GM21367 (cell line): ENCODE measurements around the gene FOXN3.
"Not testable (repeated sequence)": the region's sequence is repeated elsewhere in the genome, so short reads cannot be mapped to it uniquely, and the experiment has no call there.

Experiments
- ATAC-seq: cut with Tn5 transposase; IDR thresholded peaks from one replicate; pipeline ENCODE4 v1.9.1; 2021; ENCODE audit not compliant: unreplicated experiment

FOXN3 gene

DNA sequence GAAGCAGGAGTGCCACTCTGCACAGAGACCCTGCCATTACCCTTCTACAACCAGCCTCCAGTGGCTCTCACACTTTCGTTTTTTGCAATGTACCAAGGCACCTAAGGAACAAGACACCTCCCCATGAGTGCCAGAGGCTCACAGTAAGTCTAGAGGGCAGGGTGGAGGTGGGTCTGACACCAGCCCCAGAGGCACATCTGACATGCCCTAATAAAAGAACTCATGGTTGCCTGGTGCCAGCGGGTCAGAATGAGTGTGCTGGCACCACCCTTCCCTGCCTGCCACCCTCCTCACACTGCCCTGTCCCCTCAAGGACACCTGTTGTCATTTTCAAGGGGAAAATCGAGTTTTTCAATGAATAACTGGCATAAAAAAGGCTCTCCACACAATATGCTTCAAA, 161.2 kb downstream of the FOXN3 start:
- no peak for ATAC-seq

DNA sequence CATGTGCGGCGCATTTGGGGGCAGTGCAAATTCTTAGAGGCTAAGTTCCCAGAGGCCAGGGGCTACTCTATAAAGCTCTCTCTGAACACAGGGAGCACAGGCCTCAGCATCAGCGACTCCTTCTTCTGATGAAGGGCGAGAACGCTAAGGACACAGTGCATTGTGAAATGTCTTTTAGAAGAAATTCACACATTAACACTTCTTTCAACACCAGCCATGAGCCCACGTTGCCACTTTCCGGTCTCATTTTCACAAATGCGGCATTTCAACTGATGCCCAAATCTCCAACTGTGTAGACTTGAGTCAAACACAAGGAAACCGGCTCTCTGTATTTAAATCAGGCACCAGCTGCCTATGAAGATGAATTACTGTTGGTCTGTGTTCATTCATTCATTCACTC, 162.0 kb downstream of the FOXN3 start:
- no peak for ATAC-seq

- no peak for ATAC-seq
Measured at GRCh38 chr14:89254166-89254909, 162.7 kb downstream of the FOXN3 start.

- ATAC-seq: no peak
Measured at GRCh38 chr14:89252887-89253532, 164.0 kb downstream of the FOXN3 start.

GRCh38 chr14:89251061-89251460, 166.0 kb downstream of the FOXN3 start:
- no peak for ATAC-seq

GRCh38 chr14:89250655-89250975, 166.4 kb downstream of the FOXN3 start:
- ATAC-seq: not testable (repeated sequence)

DNA sequence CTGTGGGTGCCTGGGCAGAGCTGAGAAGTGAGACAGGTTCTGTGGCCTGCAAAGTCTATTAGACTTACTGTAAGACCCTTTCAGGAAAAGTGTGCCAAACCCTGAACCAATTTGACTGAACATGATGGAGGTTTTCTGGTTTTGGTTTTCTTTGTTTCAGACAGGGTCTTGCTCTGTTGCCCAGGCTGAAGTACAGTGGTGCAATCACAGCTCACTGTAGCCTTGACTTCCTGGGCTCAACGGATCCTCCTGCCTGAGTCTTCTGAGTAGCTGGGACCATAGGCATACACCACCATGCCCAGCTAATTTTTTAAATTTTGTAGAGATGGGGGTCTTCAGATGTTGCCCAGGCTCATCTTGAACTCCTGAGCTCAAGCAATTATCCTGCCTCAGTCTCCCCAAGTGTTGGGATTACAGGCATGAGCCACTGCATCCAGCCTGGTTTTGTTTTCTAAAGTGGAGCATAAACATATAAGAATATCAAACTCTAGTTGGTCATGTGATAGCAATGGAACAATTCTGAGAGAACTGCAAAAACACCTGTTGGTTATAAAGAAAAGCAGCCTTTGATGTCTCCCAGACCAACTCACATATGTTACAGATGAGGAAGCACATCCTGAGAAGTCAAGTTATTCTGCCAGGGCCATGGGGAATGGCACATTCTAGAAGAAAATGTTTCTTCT, 166.9 kb downstream of the FOXN3 start:
- ATAC-seq: no peak

- no peak for ATAC-seq
Measured at GRCh38 chr14:89249065-89249695, 167.9 kb downstream of the FOXN3 start.

DNA sequence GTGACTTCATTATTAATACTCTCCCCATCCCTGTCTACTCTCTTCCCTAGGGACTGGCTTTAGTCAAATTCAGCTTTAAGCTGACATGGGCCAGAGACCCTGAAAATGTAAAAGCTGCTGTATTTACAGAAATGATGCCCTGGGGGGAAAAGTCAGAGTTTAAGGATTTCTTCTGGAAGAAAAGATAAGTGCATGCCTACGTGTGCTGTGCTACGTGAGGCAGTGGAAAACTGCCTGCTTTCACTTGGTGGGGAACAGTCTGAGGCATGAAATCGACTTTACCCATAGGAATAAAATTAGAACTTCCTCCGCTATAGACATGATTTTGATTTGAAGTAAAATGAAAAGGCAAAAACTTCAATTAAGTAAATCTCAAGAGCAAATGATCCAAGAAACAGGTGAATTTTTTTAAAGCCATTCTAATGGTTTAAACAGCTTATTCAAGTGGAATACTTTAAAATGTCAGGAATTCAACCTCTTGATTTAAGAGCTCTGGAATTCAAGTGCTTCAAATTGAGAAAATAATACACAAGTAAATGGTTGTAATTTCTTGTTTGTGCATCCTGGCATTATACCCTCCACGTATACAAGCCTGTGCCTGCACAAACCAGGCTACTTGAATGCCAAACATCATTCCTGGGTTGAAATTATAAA, 168.5 kb downstream of the FOXN3 start:
- no peak for ATAC-seq

- ATAC-seq: no peak
Measured at GRCh38 chr14:89247457-89248122, 169.4 kb downstream of the FOXN3 start.

DNA sequence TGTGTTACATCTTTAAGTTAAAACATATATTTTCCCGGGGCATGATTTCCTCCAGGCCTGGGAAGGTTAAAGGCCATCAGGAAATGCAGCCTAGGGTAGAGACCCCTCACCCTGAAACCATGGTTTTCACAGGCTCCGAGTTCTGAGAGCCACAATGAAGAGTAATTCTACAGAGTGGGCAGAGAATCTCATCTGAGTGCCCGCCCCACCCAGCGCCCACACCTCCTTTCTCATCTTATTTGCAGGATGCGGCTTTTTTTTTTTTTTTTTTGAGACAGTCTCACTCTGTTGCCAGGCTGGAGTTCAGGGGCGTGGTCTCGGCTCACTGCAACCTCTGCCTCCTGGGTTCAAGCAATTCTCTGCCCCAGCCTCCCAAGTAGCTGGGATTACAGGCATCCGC, 170.7 kb downstream of the FOXN3 start:
- no peak for ATAC-seq

- no peak for ATAC-seq
Measured at GRCh38 chr14:89245802-89246201, 171.2 kb downstream of the FOXN3 start.

DNA sequence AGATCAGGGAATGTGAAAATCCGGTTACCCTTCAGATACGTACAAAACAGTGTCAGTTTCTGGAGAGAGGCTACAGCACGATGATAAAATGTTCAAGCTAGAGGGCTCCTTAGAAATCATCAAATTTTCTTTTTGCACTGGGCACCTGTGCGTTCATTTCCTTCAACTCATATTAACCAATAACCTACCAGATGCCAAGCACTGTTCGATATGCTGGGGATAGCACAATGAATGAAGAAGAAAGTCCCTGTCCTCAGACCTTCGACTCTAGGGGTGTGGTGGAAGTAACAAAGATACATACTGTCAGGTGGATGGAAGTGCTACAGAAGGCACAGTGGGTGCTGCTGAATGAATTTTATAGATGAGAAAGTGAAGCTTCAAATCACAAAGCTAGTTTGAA, 172.3 kb downstream of the FOXN3 start:
- ATAC-seq: no peak

GRCh38 chr14:89243741-89244140, 173.3 kb downstream of the FOXN3 start:
- ATAC-seq: no peak

DNA sequence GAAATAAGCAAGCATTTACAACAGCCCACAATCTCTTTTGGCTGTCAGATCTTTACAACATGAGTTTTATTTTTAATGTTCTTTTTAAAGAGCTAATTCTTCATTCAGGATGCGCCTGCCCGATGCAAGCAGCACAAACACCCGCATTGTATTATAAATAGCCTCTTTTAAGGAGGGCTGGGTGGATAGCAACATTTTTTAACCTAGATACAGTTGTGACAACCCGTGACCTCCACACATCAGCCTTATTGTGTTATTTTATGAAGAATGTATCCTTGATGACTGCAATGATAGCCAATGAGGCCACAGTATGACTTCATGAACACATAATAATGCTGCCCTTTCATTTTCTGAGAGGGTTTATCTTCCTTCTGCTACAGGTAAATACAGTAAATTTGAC, 173.7 kb downstream of the FOXN3 start:
- no peak for ATAC-seq

- no peak for ATAC-seq
Measured at GRCh38 chr14:89242652-89243279, 174.3 kb downstream of the FOXN3 start.

- ATAC-seq: no peak
Measured at GRCh38 chr14:89241934-89242651, 174.9 kb downstream of the FOXN3 start.

GRCh38 chr14:89241257-89241656, 175.8 kb downstream of the FOXN3 start:
- ATAC-seq: no peak

DNA sequence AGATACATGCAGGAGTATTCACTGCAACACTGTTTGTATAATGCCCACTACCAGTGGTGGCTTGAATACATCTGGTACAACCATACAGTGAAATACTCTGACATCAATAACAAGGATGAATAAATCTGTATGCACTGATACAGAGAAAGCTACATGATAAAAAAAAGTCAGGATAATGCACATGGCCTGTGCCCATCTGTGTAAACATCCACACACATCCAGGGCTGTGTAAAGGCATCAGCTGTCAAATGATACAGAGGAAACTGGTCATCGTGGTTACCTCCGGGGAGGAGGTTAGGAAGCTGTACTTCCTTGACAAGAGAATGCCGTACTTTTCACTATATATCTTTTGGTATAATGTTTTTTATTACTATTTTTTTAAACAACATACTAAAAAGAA, 176.6 kb downstream of the FOXN3 start:
- no peak for ATAC-seq

- ATAC-seq: no peak
Measured at GRCh38 chr14:89239023-89239422, 178.0 kb downstream of the FOXN3 start.
